K562 (cell line): ENCODE data around the gene RAB2B. TPM values are rescaled to one million over a fixed set of nuclear protein-coding genes. Genes with fewer than 3 reads are reported as not detected.
A peak's percentile ranks its signal among the peaks of the same experiment; 100 is the strongest.

ENCODE experiments used
- FOXO4 ChIP-seq: fragments of 450-650 bp; formaldehyde crosslinking; IDR thresholded peaks from 2 replicates; pipeline ENCODE4 v1.4.0; 2020; ENCODE audit warnings: mild to moderate bottlenecking, moderate library complexity
- JUND ChIP-seq, 2 experiments: IDR thresholded peaks; 2 replicates in 1 of 2; 3 replicates in 1 of 2; pipeline ENCODE4 v1.6.1; 2011; ENCODE audit warnings: borderline replicate concordance in 2 of 2, low read depth in 2 of 2, low read length in 2 of 2, improper control_type of control experiment in 1 of 2, missing biosample characterization in 1 of 2, missing genetic modification characterization in 1 of 2, missing genetic modification reagents in 1 of 2
- RBM22 ChIP-seq: fragments of 200-400 bp; formaldehyde crosslinking; IDR thresholded peaks from 2 replicates; pipeline ENCODE4 v1.6.1; 2018; ENCODE audit warnings: low read length, low read depth; ENCODE audit not compliant: poor library complexity, severe bottlenecking
- RFX5 ChIP-seq: IDR thresholded peaks from 2 replicates; pipeline ENCODE4 v1.6.1; 2011; ENCODE audit warnings: low read depth, mild to moderate bottlenecking, improper control_type of control experiment, low read length
- SIN3B ChIP-seq: fragments of 450-650 bp; IDR thresholded peaks from 2 replicates; pipeline ENCODE4 v1.6.1; 2017; ENCODE audit warnings: low read depth, mild to moderate bottlenecking, moderate library complexity
- SMARCA5 ChIP-seq: fragments of 450-650 bp; IDR thresholded peaks from 2 replicates; pipeline ENCODE4 v1.6.1; 2016
- TBP ChIP-seq: optimal IDR thresholded peaks from 2 replicates; pipeline ENCODE3; 2011; ENCODE audit warnings: low read depth, low read length, improper control_type of control experiment
- ZBTB40 ChIP-seq, 2 experiments: fragments of 450-650 bp in 1 of 2; sonication (generic) in 1 of 2; formaldehyde crosslinking in 1 of 2; IDR thresholded peaks; 2 replicates each; pipeline versions ENCODE4 v1.7.1 to v1.9.0; 2016 to 2022; ENCODE audit warnings: inconsistent platforms in 1 of 2, mild to moderate bottlenecking in 1 of 2, missing genetic modification reagents in 1 of 2
- polyA plus RNA-seq, 8 experiments: library from polyadenylated mRNA; depleted of rRNA in 4 of 8; stranded (reverse) in 5 of 8; unstranded in 3 of 8; fragments of >200 nt; fragmentation: Nextera tagmentation in 2 of 8; fragmentation: Illumina TruSeq in 1 of 8; extraction: Ambion mirVana in 2 of 8; extraction: Trizol in 1 of 8; gene quantifications; 2 replicates each; pipeline versions ENCODE4 v1.2.1 to v1.2.3, GENCODE V29; 2011 to 2014; ENCODE audit warnings: inconsistent platforms in 1 of 8, missing spikeins in 1 of 8
- total RNA-seq, 7 experiments: library from RNA; depleted of rRNA in 6 of 7; stranded (reverse); fragments of >200 nt in 6 of 7; fragmentation: Illumina TruSeq in 2 of 7; extraction: Trizol in 2 of 7; gene quantifications; 2 replicates each; pipeline versions ENCODE4 v1.2.1 to v1.2.3, GENCODE V29; 2011 to 2021; ENCODE audit warnings: low replicate concordance in 1 of 7
- TF ChIP-seq, protein P1 (sequence below): sonication (generic); formaldehyde crosslinking; IDR thresholded peaks from 2 replicates; pipeline ENCODE4 v1.8.0; 2022; ENCODE audit warnings: missing genetic modification reagents, mild to moderate bottlenecking, borderline replicate concordance
- TF ChIP-seq, protein P2 (sequence below): fragments of 450-650 bp; formaldehyde crosslinking; conservative IDR thresholded peaks from 2 replicates; pipeline ENCODE4 v1.4.0; 2022; ENCODE audit warnings: mild to moderate bottlenecking, missing genetic modification characterization

RAB2B gene
- total and polyA plus RNA-seq, 9 of the 15 experiments (the other 6 are each of a cell fraction or from before 2014, with no cell fraction given) = 4.6 to 19.8 (median 9.8) TPM

DNA sequence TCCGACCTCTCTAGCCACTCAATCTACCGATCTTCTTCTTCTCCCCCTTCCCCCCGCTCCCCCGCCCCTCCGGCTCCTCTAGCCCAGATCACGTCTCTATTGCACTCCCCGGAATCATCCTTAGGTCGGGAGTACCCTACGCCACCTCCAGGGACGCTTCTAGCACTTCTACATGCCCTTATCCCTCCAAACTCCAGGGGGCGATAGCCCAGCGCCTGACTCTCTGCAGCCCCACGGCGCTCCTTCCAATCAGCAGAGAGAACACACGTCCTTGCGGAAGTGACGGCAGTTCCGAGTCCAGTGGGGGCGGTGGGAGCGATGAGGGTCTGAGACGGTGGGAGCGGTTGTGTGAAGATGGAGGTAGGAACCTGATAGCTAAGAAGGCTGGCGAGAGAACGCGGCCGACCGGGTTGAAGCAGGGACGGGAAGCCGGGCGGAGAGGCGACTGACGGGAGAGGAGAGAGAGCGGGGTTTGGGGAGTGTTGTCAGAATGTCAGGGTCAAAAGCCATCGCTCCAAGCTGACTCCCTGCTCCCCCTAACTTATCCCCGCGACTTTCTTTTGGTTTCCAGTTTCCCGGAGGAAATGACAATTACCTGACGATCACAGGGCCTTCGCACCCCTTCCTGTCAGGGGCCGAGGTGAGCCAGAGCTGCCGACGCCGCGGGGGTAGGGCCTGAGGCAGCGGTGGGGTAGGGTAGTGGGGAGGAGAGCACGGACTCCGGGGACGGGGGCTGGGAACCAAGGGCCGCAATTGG, at the start of gene RAB2B, which contains the start of gene TOX4 (continued):
- TF ChIP-seq, protein P1, sequence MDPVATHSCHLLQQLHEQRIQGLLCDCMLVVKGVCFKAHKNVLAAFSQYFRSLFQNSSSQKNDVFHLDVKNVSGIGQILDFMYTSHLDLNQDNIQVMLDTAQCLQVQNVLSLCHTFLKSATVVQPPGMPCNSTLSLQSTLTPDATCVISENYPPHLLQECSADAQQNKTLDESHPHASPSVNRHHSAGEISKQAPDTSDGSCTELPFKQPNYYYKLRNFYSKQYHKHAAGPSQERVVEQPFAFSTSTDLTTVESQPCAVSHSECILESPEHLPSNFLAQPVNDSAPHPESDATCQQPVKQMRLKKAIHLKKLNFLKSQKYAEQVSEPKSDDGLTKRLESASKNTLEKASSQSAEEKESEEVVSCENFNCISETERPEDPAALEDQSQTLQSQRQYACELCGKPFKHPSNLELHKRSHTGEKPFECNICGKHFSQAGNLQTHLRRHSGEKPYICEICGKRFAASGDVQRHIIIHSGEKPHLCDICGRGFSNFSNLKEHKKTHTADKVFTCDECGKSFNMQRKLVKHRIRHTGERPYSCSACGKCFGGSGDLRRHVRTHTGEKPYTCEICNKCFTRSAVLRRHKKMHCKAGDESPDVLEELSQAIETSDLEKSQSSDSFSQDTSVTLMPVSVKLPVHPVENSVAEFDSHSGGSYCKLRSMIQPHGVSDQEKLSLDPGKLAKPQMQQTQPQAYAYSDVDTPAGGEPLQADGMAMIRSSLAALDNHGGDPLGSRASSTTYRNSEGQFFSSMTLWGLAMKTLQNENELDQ = no peak
- no peak for TF ChIP-seq RBM22
- TF ChIP-seq SMARCA5 = no peak
- TF ChIP-seq, protein P2, sequence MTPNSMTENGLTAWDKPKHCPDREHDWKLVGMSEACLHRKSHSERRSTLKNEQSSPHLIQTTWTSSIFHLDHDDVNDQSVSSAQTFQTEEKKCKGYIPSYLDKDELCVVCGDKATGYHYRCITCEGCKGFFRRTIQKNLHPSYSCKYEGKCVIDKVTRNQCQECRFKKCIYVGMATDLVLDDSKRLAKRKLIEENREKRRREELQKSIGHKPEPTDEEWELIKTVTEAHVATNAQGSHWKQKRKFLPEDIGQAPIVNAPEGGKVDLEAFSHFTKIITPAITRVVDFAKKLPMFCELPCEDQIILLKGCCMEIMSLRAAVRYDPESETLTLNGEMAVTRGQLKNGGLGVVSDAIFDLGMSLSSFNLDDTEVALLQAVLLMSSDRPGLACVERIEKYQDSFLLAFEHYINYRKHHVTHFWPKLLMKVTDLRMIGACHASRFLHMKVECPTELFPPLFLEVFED (CRISPR knock-in tag) = peak; percentile 67; the same call in 1 of the 2 replicates
- TF ChIP-seq SIN3B = peak; percentile 73
- TF ChIP-seq ZBTB40 (IDR thresholded peaks at IDR 0.05) = peak; percentile 89
- no peak for TF ChIP-seq ZBTB40 (CRISPR knock-in tag; IDR thresholded peaks at IDR 0.05)
- no peak for TF ChIP-seq FOXO4 (CRISPR knock-in tag)
- TF ChIP-seq TBP = no peak
- TF ChIP-seq JUND (IDR thresholded peaks at IDR 0.05; ENCODE audit: borderline replicate concordance, low read depth, low read length) = peak; percentile 69; the same call in 1 of the 2 replicates
- no peak for TF ChIP-seq JUND (tag; IDR thresholded peaks at IDR 0.05; ENCODE audit: borderline replicate concordance, low read depth, low read length)
- no peak for TF ChIP-seq RFX5
